Esophagus squamous epithelium (tissue), 4 donors: ENCODE measurements around the gene PRSS23.

Source experiments
- CTCF ChIP-seq, 6 experiments: fragments of 450-650 bp in 4 of 6; fragments of 200-600 bp in 2 of 6; sonication (generic) in 2 of 6; IDR thresholded peaks; one replicate each; pipeline ENCODE4 v1.5.1; 2016 to 2019; ENCODE audit warnings: antibody characterized with exemption in 6 of 6, mild to moderate bottlenecking in 4 of 6, moderate library complexity in 4 of 6
- POLR2A ChIP-seq, 4 donors: fragments of 450-650 bp; IDR thresholded peaks; one replicate each; pipeline ENCODE4 v1.6.1; 2017; ENCODE audit warnings: antibody characterized with exemption in 4 of 4, mild to moderate bottlenecking in 4 of 4, moderate library complexity in 3 of 4

GRCh38 chr11:86781546-86781945 lies 18.8 kb upstream of the PRSS23 start:
- TF ChIP-seq CTCF (IDR thresholded peaks at IDR 0.05) (no peak), POLR2A (IDR thresholded peaks at IDR 0.05) (no peak)
